Left renal cortex interstitium (tissue), 4 donors: Measurements from ENCODE around the gene GBGT1. TPM values are rescaled to one million over a fixed set of nuclear protein-coding genes. Genes with fewer than 3 reads are reported as not detected.

ENCODE experiments used
- DNase-seq, 4 donors: peaks; one replicate each; pipeline ENCODE4 v3.0.0-alpha.2; 2013; ENCODE audit warnings: low read depth in 4 of 4, low spot score in 2 of 4, missing footprints in 1 of 4
- polyA plus RNA-seq, 4 donors: library from polyadenylated mRNA; unstranded; fragments of 120-200 nt; gene quantifications; one replicate each; pipeline ENCODE4 v1.2.1, GENCODE V29; 2013; ENCODE audit not compliant: insufficient read length in 4 of 4

The GBGT1 gene
- polyA plus RNA-seq, 4 donors, result 1.9 to 3.1 (median 2.8) TPM

DNA sequence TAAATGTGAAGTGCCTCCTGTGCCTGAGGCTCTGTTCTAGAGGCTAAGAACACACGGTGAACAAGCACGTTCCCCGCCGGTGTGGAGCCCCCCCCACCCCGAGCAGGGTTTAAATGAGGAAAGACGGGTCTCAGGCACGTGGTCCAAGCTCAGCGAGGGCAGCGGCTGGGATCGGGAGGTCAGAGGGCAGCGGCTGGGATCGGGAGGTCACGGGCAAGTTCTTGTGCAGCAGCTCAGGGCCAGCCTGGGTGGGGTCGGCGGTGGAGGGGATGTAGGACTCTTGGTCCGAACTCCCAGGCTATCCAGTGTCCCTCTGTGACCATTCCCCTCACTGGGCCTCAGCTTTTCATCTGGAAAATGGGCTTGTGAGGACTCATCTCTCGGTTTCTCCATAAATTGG is 2.7 kb upstream of the GBGT1 start:
- no peak for DNase-seq

DNA sequence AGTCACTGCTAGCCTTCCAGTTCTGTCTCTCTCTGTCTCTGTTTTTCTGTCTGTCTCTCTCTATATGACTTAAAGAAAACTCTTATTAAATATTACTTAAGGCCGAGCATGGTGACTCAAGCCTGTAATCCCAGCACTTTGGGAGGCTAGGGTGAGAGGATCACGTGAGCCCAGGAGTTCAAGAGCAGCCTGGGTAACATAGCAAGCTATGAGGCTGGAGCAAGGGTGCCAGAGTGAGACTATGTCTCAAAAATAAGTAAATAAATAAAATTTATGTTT is 1.7 kb upstream of the GBGT1 start:
- DNase-seq, result no peak

DNA sequence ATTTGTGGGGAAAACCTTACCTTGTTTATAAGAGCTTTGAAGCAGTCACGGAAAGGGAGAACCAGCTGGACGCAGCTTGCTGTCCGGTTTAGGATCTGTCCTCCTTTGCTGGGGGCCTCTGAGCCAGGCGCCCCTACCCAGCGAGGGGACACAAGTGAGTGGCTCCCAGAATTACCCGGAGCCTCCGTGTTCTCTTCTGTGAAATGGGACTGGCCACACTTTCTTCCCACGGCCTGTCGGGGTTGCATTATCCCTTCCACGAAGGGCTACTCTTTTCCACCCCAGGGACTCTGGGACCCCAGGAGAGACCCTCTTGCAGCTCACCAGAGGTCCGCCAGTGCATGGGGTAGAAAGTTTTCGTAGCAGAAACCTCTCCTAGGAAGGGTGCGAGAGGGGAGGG is 477 bp upstream of the GBGT1 start:
- no peak for DNase-seq

DNA sequence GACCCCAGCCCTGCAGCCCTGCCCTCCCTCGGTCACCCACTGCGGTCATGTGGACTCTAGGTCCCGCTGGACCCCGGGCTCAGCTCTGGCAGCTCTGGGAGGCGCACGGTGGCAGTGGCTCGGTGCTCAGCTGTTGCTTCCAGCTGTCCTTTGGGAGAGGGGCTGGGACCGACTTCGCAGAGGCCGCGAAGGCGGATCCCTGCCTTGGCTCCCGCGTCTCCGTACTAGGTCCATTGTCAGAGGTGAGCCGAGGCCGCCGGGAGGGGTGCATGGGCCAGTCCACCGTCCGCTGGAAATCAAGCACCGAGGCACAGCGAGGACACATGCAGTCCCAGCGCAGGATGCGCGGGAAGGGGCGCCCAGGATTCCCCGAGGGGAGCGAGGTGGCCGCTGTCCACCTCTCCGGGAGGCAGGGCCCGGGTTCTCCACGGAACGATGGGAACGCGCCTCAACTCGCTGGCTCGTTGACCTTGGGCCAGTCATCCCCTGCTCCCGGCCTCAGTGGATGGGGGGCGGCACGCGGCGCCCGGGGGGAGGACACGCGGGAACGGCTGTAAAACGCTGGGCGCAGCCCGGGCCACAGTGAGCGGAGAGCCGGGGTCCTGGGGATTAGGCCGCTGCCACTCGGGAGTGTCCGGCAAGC is 732 bp downstream of the GBGT1 start:
- no peak for DNase-seq

DNA sequence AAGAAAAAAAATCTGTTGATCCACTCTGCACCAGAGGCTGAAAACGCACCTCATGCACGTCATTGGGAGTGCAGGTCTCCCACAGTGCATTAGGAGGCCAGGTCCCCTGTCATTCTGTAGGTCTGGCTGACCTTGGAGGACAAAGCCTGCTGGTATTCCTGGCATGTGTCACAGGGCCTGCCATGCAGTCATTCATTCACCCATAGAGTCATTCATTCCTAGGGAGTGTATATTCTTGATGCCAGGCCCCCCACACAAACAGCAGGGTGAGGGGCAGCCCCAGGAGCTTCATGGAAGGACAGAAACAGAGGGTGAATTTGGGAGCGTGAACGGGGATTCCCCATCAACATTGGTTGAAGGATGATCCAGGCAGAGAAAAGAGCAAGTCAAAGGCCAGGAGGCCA is 2.2 kb downstream of the GBGT1 start:
- no peak for DNase-seq

DNA sequence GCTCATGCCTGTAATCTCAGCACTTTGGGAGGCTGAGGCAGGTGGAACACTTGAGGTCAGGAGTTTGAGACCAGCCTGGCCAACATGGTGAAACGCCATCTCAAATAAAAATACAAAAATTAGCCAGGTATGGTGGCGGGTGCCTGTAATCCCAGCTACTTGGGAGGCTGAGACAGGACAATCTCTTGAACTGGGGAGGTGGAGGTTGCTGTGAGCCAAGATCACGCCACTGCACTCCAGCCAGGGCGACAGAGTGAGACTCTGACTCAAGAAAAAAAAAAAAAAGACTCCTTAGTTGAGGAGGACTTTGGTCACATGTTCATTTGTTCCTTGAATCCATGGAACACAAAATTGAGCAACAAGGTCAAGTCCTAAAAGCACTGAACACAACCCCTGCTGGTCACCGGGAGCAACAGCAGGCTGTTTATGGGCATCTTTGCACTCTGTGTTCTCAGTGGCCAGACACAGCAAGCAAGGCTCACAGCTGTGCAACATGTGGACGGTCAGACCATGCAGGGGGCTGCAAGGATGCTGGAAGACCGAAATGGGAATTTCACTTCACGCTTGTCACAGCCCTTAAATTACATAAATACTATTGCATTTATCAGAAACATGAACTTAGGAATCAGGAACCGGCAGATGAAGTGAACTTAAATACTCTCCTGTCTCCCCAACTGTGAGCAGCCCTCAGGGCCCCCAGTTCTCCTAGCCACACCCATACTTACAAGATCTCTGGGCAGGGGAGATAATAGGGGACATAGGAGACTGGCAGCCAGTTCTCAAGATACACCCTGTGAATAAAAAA is 2.8 kb downstream of the GBGT1 start:
- DNase-seq, result no peak

DNA sequence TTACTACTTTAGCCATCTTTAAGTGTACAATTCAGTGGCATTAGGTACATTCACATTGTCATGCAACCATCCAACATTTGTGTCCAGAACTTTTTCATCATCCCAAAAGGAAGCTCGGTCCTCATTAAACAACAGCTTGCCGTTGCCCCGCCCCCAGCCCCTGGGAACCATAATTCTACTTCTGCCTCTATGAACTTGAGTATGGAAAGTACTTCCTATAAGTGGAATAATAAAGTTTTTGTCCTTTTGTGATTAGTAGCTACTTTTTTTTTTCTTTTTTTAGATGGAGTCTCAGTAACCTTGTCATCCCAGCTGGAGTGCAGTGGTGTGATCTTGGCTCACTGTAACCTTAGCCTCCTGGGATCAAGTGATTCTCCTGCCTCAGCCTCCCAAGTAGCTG is 5.0 kb downstream of the GBGT1 start:
- no peak for DNase-seq

DNA sequence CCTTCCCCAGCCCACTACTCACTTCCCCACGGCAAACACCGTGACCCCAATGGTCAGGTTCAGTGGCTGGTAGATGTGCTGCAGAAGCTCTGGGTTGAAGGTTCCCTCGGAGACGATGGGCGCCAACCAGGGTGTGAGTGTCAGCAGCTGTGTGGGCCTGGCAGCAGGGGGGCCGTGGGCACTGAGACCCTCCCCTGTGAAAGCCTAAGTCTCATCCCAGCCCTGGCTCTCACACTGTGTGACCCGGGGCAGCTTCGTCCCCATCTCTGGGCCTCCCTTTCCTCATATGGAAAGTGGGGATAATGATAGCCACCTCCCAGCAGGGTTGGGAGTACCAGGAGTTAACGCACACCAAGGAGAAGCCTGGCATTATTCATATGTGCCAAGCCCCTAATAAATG is 8.6 kb downstream of the GBGT1 start:
- no peak for DNase-seq

DNA sequence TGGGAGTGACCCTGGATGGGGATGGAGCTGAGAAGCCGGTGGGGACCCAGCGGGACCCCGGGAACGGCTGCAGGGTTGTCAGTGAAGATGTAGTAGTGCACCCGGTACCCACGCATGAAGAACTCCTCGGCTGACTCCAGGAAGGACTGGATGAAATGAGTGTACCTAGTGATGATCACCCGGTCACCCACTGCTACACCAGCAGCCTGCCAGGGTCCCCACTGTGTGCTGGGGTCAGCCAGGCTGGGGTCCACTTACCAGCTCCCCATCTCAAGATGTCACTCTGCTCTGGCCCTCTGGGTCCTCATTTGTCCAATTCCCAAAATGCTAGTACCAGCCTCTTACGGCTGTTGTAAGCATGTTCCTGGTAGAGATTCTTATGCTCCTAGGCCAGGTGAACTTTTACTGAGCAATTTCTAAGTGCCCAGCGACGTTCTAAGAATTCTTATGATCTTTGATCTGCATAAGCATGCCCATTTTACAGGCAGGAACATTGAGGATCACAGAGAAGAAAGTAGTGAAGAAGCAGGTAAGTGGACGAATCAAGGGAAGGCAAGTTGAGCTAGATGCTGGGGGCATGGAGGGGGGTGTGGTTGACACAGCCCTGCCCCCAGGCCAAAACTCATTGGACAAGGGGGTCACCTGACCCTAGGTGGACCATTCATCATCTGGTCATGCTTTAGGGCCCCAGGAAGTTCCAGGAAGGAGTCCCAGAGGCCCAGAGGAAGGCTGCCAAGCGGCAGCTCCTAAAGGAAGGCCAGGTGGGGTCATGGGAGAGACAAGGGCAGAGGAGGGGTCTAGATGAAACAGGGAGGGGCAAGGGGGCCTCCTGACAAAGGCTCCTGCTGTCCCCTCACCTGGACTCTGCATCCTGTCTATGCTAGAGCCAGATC is 9.4 kb downstream of the GBGT1 start:
- no peak for DNase-seq

DNA sequence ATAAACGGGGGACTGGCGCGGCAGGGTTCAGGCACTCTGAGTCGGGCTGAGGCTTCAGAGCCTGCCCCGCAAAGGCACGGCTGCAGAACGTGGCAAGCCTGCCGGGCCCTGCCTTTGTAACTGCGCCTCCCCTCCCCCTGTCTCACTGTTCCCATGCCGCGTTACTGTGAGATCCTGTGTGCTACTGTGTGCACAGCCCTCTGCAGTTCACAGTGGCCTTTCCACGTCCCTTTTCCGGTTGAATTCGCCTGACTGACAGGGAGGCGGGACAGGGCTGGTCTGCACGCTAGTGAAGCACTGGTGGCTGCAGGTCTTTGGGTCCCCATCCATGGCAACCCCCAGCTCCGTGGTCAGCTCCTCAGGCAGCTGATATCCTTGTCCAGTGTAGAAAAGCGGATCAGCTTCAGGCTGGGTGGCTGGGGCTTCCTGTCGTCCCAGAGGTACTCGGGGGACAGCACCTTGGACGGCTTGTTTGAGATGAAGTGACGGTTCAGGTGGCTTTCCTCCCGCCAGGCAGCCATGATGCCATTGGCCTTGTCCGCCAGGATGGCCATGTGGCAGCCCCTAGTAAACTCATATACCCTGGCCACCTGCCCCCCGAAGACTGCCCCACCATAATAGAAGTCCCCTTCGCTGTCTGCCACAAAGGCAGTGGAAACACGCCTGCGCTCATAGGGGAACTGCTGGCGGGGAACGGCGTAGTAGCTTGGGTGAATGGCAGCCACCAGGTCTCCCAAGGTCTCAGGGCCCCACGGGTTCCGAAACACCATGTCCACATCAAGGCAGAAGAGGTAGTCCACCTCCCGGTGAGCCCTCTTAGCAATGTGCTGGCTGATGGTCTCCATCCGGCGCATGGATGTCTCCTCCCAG is 10.3 kb downstream of the GBGT1 start:
- no peak for DNase-seq

DNA sequence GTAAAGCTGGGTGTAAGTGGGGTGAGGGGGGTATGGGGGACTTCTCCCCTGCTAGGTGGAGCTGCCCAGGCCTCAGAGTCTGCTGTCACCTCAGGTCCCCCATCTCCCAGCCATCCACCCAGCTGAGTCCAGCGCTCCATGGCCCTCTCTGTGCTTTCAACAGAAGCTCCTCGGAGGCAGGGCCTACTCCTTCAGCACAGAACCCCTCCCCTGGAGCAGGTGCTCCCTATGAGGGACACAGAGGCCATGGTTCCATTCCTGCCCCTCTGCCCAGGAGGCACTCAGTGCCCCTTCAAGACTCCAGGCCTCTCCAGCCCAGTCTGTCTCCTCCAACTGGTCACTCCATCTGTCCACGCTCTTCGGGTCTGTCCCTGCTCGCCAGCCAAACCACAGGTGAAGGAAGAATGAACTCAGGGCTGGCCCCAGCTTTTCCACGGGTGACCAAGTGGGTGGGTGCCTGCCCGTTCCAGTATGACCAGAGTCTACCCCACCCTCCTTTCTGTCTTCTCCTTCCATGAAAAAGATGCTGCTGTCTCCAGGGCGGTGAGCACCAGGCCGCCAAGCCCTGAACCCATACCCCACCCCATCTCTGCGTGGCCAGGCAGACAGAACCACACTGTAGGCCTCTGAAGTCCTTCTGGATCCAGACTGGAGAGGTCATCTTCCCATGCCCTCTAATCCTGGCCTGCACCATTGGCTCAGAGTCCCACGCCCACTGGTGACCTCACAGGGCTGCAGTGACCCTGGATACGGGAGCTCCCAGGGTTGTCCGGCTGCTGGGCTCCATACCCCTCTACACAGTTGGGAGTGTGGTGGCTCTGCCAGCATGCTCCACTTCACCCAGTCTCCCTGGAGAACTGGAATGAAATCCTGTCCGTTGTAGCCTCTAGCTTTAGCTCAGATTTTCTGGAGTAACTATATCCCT is 11.9 kb downstream of the GBGT1 start:
- DNase-seq, result no peak

DNA sequence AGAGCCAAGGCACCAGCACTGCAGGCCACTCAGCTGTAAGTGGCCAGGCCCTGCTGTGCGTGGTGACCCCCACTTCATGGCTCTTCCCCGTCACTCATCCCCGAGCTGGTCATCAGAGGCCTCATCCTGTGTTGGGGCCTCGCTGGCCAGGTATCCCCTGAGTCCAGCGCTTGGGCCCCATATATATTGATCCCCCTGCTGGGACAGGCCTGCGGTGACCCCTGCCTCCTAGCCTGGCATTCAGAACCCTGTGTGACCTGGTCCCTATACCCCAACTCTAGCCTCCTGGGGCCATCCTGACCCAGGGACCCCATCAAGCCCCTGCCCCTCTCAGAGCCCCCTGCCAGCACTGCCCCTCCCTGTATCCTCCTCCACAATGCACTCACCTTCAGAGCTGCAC is 12.7 kb downstream of the GBGT1 start:
- DNase-seq, result no peak

DNA sequence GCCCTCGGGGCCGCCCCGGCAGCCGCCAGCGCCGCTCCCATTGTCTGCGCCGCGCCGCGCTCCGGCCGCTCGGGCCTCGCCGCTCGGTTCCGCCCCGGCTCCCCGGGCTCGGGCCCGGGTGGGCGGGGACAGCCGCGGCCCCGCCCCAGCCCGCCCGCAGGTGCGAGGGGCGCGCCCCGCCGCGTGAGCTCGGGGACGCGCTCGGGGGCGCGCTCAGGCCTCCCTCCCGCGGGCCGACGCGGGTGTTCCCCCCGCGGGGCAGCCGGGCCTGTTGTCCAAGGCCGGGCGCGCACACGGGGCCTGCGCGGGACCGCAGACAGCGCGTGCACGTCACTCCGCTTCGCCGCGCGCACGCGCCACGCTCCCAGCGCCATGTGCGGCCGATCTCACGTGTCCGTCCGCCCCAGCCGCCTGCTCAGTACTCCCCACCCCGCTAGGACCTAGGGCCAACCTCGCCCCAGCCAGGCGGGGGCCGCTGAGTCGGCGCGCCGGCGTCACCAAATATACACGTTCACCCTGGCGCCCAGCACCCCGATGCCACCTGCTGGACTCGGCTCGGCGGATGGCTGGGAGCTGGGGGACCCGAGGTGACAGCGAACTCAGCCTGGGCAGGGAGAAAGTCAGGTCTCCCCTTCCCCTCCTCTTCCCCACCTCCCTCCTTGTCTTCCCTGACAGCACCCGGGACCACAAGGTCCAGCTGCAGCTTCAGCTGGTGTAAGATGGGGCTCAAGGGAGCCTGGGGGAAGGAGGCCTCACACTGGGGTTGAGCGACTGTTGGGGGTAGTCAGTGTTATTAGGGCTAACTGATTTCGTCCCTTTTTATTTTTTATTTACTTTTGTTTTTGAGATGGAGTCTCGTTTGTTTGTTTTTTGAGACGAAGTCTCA is 14.3 kb downstream of the GBGT1 start:
- peak in 2 of 4 donors; percentile 29 to 66 for DNase-seq

DNA sequence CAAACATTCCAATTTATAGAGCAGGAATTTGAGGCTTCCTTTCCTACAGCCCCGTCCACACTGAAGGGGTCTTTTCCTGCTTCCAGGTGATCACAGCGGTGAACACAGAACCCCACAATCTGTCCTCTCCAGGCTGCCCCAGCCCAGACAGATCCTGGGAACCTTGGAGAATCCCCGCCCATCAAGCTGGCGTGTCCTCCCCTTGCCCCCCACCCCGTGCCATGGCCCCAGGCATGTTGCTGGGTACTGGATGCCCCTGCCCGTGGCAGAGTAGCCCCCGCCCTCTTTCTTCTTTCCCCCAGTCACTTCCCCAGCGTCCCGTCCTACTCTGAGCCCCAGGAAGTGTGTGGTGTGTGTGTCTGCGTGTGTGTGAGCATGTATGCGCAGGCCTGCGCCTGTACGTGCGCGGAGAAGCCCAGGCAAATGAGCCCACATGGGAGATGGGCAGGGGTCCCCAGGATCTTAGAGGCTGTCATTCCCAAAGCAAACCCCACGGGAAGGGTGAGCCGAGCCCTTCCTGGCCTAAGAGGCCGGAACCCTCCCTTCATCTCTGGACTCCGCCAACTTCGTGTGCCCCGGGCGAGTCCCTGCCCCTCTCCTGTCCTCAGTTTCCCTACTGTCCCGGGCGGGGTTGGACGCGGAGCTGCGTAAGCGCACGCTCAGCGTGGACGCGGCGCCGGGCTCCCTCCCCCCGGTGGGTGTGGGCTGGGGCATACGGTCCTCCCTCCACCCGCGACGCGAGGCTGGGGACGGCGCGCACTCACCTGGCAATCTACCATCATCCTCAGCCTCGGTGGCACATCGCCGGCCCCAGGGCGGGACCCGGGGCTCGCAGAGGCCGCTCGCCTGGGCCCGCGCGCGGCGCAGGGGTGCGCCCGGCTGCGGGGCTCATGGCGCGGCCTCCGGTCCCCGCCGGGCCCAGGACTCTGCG is 15.2 kb downstream of the GBGT1 start:
- DNase-seq, result peak in 1 of 4 donors; percentile 17

DNA sequence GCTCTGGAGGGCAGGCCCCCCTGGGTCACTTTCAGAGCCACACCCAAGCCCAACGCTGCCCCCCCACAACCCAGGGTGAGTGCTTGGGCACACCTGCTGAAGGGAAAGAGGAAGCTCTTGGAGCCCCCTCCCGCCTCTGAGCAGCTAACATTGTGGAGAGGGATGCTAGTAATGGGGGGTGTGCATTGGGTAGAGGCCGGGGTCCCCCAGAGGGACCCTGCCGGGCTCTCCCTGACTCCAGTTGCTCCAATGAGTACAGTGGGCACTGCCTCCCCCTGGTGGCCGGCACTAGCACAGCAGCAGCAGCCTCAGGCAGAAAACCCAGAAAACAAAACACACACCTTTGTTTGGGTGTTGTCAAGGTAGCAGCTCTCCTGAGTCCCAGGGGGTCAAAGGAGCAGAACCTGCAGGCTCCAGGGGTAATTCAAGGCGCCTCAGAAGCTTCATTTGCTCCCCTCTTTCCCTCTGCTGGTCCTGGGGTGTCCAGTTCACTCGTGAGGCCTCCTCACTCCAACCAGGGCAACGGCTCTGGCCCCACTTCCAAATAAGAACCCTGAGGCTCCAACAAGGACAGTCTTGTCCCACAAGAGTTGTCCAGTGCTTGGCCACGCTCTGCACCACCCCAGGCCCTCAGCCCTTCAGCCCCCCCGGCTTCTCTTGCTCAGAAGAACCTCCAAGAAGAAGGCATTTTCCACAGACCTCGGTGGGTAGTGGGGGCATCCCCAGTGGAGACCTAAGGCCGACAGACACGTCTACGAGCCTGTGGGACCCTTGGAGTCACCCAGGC is 16.1 kb downstream of the GBGT1 start:
- DNase-seq, result no peak

DNA sequence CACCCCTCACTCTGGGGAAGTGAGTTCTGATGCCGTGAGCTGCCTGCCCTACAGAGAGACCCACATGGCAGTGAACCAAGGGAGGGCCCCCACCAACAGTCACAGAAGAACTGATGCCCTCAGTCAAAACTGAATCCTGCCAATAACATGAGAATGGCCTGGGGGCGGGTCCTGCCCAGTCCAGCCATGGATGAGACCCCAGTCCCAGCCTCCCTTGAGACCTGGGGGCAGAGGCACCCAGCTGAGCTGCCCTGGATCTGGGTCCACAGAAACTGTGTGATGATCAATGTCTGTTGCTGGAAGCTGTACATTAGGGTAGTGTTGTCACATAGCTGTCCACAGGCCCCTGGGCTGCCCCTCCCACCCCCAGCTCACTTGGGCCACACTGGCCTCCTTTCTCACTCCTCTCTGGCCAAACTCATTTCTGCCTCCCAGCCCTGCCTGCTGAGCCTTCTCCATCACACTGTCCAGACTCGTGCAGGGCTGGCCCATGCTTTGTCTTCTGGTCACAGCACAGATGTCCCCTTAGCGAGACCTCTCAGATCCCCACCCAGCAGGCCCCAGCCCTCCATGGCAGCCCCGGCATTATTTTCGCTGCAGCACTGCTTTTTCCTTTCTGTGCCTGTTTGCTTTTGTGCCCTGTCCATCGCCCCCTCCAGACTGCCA is 16.8 kb downstream of the GBGT1 start:
- DNase-seq, result no peak
